Measurements from ENCODE around the gene FASN.

- TF ChIP-seq CTCF (IDR thresholded peaks at IDR 0.05), result peak in 1 of 6 experiments; percentile 5
- no peak for TF ChIP-seq POLR2A (IDR thresholded peaks at IDR 0.05)
These were observed 31.1 kb upstream of the FASN start for GRCh38 chr17:82129095-82129494.
